MCF 10A (cell line): Measurements from ENCODE around the gene GRM7. TPM values are rescaled to one million over a fixed set of nuclear protein-coding genes. Genes with fewer than 3 reads are reported as not detected.

Experiments used
- BruUV-seq: library from RNA; stranded (reverse); fragments of 400-500 nt; replicated peaks from 2 replicates; lab custom pipeline; 2021; lab: Mats Ljungman, UMichigan
- CTCF ChIA-PET: fragments of 300-600 bp; sonication (Branson Sonifier 250); formaldehyde crosslinking; extraction: SDS; loops from one replicate; lab custom pipeline; 2021; ENCODE audit warnings: antibody characterized with exemption, inconsistent platforms; lab: Yijun Ruan, JAX
- POLR2A ChIA-PET: fragments of 300-600, 350-650 bp; sonication (Branson Sonifier 250); formaldehyde crosslinking; extraction: SDS; loops from one replicate; lab custom pipeline; 2020; ENCODE audit warnings: antibody characterized with exemption, inconsistent platforms; lab: Yijun Ruan, JAX
- DNase-seq: peaks from one replicate; pipeline ENCODE4 v3.0.0-alpha.2; 2018; ENCODE audit not compliant: unreplicated experiment
- H3K27ac Mint-ChIP-seq: one replicate; pipeline ENCODE4 v1.8.0; 2022; ENCODE audit warnings: mild to moderate bottlenecking, low read depth, mixed read lengths; ENCODE audit not compliant: unreplicated experiment
- H3K27me3 Mint-ChIP-seq: one replicate; pipeline ENCODE4 v1.8.0; 2022; ENCODE audit warnings: mixed read lengths; ENCODE audit not compliant: insufficient read depth, unreplicated experiment
- H3K36me3 Mint-ChIP-seq: one replicate; pipeline ENCODE4 v1.8.0; 2022; ENCODE audit warnings: mild to moderate bottlenecking, moderate library complexity, mixed read lengths; ENCODE audit not compliant: insufficient read depth, unreplicated experiment
- H3K4me1 Mint-ChIP-seq: one replicate; pipeline ENCODE4 v1.8.0; 2022; ENCODE audit warnings: mixed read lengths; ENCODE audit not compliant: insufficient read depth, unreplicated experiment
- H3K4me3 Mint-ChIP-seq: one replicate; pipeline ENCODE4 v1.8.0; 2022; ENCODE audit warnings: mild to moderate bottlenecking, moderate library complexity, mixed read lengths; ENCODE audit not compliant: unreplicated experiment
- H3K9me3 Mint-ChIP-seq: one replicate; pipeline ENCODE4 v1.8.0; 2022; ENCODE audit warnings: mixed read lengths; ENCODE audit not compliant: unreplicated experiment
- intact Hi-C: fragments of 100-400 bp; cut with micrococcal nuclease; formaldehyde crosslinking; loops from 2 replicates; pipeline ENCODE4 v1.14.1; 2022
- total RNA-seq: library from RNA; stranded (reverse); gene quantifications from 2 replicates; pipeline ENCODE4 v1.2.3, GENCODE V29; 2022
- TF ChIP-seq, protein P1 (sequence below): fragments of 200-600 bp; IDR thresholded peaks from one replicate; pipeline ENCODE4 v1.8.0; 2022; ENCODE audit warnings: antibody characterized with exemption, mild to moderate bottlenecking; ENCODE audit not compliant: unreplicated experiment

Gene GRM7
- total RNA-seq, 1 experiment from 2014 or later, result not detected

DNA sequence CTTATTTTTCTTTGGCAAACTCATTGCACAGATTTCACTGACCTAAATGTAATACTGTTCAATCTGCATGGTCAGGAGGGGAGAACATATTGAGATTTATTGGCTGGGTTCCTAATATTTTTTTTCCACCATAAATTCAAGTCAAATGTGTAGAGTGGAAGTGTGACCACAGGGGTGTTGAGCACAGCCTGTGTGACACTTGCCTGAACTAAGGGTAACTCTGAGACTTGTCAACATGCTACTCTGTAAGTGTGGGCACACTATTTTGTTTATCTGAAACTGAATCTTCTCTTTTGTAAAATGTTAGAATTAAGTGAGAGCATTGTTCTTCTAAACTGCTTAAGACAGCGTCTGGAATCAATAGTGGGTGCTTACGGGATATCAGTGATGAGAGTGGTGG lies 516.2 kb downstream of the GRM7 start:
- peaks cover 22% of the 10 kb centered on the region for H3K4me1 Mint-ChIP-seq
- TF ChIP-seq, protein P1, sequence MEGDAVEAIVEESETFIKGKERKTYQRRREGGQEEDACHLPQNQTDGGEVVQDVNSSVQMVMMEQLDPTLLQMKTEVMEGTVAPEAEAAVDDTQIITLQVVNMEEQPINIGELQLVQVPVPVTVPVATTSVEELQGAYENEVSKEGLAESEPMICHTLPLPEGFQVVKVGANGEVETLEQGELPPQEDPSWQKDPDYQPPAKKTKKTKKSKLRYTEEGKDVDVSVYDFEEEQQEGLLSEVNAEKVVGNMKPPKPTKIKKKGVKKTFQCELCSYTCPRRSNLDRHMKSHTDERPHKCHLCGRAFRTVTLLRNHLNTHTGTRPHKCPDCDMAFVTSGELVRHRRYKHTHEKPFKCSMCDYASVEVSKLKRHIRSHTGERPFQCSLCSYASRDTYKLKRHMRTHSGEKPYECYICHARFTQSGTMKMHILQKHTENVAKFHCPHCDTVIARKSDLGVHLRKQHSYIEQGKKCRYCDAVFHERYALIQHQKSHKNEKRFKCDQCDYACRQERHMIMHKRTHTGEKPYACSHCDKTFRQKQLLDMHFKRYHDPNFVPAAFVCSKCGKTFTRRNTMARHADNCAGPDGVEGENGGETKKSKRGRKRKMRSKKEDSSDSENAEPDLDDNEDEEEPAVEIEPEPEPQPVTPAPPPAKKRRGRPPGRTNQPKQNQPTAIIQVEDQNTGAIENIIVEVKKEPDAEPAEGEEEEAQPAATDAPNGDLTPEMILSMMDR, result no peak
- no peak overlapping the region for H3K27ac Mint-ChIP-seq
- H3K27me3 Mint-ChIP-seq, result no peaks in the 10 kb centered on the region
- CTCF ChIA-PET, result no interaction called here
- BruUV-seq, result no TSS peak
- H3K4me3 Mint-ChIP-seq, result no peak overlapping the region
- POLR2A ChIA-PET, result no interaction called here
- peaks cover 6% of the 10 kb centered on the region for H3K36me3 Mint-ChIP-seq
- no peaks in the 10 kb centered on the region for H3K9me3 Mint-ChIP-seq
- no peak for DNase-seq
- intact Hi-C loops, result no loop called here

DNA sequence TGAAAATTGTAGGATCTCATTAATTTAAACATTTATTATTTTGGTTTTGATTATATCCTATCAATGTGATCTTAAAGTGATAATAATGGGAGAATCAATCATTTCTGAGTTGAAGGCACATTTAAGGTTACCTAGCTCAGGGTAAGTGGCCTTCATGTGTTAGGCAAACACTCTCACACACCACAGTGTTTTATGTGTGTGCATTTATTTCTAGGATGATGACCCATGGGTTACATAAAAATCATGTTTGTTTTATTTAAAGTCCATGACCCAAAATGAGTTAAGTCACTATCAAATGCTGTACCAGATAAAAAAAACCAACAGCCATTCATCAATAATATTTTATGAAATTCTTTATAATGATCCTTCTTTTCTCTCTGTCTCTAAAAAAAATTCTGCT lies 520.8 kb downstream of the GRM7 start:
- H3K27me3 Mint-ChIP-seq, result no peaks in the 10 kb centered on the region
- H3K9me3 Mint-ChIP-seq, result no peaks in the 10 kb centered on the region
- intact Hi-C loops, result no loop called here
- no peak for DNase-seq
- no TSS peak for BruUV-seq
- H3K4me1 Mint-ChIP-seq, result peaks cover 29% of the 10 kb centered on the region
- TF ChIP-seq, protein P1, result no peak
- CTCF ChIA-PET, result interaction anchor here (0.7 kb wide), 1 partner anchor 25 kb away, joined by 3 read pairs; no protein-coding TSS in a partner anchor
- peak overlapping the region; percentile 81 for H3K27ac Mint-ChIP-seq
- H3K36me3 Mint-ChIP-seq, result peaks cover 6% of the 10 kb centered on the region
- no peak overlapping the region for H3K4me3 Mint-ChIP-seq
- POLR2A ChIA-PET, result no interaction called here

DNA sequence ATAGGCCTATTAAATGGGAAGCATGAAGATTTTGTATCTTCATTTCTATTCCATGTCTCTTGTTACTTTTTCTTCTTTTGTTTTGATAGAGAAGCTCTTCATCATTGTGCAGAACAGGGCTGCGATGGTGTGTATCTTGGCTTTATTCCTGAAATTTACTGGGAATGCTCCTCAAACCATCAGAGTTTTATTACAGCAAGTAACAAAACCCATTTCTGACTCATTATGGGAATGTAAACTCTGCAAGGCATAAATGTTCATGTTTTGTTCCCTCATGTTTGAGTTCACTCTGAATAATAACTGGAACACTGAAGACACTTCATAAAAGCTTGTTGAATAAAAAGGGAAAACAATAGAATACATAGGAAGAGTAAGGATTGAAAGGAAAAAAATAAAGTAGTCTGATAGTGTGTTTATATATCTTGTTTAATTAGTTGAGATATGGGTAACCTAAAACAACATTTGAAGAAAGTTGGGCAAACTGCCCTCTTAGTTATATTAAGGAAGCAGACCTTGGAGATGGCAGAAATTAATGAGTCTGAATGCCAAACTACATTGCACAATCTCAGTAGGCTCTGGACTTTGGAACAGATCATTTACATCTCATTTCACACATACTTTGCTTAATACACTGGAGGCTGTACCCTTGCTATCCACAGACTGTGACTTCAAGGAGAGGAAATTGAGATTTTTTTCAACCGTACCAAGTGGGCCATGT lies 521.5 kb downstream of the GRM7 start:
- ChIA-PET POLR2A (no interaction called here), CTCF (interaction anchor here (0.7 kb wide), 2 partner anchors 25 to 490 kb away, joined by 3 read pairs; no protein-coding TSS in a partner anchor)
- no TSS peak for BruUV-seq
- TF ChIP-seq, protein P1, result no peak
- Mint-ChIP-seq H3K36me3 (peaks cover 6% of the 10 kb centered on the region), H3K4me1 (peaks cover 29% of the 10 kb centered on the region), H3K27me3 (no peaks in the 10 kb centered on the region), H3K9me3 (no peaks in the 10 kb centered on the region), H3K4me3 (peak overlapping the region; percentile 17), H3K27ac (peak overlapping the region; percentile 81)
- intact Hi-C loops, result no loop called here
- peak; percentile 78 for DNase-seq

DNA sequence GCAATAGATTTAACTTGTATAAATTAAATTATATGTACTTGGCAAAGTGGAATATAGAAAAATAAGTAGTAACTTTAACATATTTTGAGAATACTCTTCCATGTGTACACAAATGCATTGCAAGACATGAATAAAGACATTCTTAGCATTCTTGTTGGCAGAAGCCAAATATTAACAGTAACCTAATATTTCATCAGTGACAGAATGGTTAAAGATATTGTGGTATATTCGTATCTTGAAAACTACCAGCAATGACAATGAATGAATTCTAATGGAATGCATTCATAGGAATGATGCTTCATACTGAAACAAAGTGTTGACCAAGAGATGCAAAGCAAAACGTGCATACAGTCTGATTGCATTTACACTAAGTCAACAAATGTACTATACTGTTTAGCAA lies 524.7 kb downstream of the GRM7 start:
- Mint-ChIP-seq H3K4me1 (peaks cover 17% of the 10 kb centered on the region), H3K27me3 (no peaks in the 10 kb centered on the region), H3K9me3 (no peaks in the 10 kb centered on the region), H3K4me3 (no peak overlapping the region), H3K36me3 (no peaks in the 10 kb centered on the region), H3K27ac (no peak overlapping the region)
- TF ChIP-seq, protein P1, result no peak
- CTCF ChIA-PET, result interaction anchor here (0.7 kb wide), 1 partner anchor 131 kb away, joined by 5 read pairs; no protein-coding TSS in a partner anchor
- DNase-seq, result no peak
- POLR2A ChIA-PET, result no interaction called here
- no TSS peak for BruUV-seq
- intact Hi-C loops, result no loop called here
